Testis (tissue), 2 donors: ENCODE data around the gene GABARAP.

Source experiments
- POLR2A ChIP-seq: fragments of 450-650 bp; IDR thresholded peaks from one replicate; pipeline ENCODE4 v1.6.1; 2017; ENCODE audit warnings: antibody characterized with exemption, mild to moderate bottlenecking, moderate library complexity
- TF ChIP-seq, protein P1 (sequence below), 3 experiments: fragments of 450-650 bp in 2 of 3; fragments of 200-600 bp in 1 of 3; sonication (generic) in 1 of 3; IDR thresholded peaks; one replicate each; pipeline ENCODE4 v1.5.1; 2016 to 2019; ENCODE audit warnings: antibody characterized with exemption in 3 of 3, mild to moderate bottlenecking in 2 of 3, moderate library complexity in 1 of 3

DNA sequence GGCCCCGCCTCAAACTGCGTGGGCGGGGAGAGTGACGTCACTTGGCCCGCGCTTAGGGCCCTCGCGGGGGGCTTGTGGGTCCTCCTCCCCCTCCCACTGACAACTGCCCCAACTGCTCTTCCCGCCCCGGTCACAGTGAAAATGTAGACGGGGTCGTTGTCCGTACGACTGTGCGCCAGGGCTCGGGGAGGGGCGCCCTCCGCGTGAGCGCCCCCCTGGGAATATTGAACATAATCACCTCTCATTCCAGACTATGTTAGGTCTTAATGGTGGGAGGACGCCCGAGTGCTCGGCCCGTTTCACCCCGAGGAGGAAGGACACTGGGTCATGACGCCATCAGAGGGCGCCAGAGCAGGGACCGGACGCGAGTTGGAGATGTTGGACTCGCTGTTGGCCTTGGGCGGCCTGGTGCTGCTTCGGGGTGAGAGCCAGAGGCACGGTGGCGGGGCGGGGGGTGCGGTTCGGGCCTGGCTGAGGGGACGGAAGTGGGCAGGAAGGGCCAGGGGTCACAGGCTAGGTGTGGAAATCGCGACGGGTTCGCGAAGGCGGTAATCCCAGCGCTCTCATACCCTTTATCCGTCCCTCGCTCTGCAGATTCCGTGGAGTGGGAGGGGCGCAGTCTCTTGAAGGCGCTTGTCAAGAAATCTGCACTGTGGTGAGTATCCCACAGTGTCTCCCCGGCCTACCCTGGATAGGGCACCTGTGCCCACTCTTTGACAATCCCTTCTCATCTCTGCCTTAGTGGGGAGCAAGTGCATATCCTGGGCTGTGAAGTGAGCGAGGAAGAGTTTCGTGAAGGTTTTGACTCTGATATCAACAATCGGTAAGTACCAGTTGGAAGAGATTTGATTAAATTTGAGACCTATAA is 10.2 kb upstream of the GABARAP start, which contains the start of gene ELP5:
- TF ChIP-seq POLR2A: no peak
- TF ChIP-seq, protein P1, sequence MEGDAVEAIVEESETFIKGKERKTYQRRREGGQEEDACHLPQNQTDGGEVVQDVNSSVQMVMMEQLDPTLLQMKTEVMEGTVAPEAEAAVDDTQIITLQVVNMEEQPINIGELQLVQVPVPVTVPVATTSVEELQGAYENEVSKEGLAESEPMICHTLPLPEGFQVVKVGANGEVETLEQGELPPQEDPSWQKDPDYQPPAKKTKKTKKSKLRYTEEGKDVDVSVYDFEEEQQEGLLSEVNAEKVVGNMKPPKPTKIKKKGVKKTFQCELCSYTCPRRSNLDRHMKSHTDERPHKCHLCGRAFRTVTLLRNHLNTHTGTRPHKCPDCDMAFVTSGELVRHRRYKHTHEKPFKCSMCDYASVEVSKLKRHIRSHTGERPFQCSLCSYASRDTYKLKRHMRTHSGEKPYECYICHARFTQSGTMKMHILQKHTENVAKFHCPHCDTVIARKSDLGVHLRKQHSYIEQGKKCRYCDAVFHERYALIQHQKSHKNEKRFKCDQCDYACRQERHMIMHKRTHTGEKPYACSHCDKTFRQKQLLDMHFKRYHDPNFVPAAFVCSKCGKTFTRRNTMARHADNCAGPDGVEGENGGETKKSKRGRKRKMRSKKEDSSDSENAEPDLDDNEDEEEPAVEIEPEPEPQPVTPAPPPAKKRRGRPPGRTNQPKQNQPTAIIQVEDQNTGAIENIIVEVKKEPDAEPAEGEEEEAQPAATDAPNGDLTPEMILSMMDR (IDR thresholded peaks at IDR 0.05): peak in 2 of 3 experiments; percentile 2 to 31
